HCT116 (cell line): ENCODE measurements around the gene SMYD3. TPM values are rescaled to one million over a fixed set of nuclear protein-coding genes. Genes with fewer than 3 reads are reported as not detected.

ENCODE experiments used
- ATAC-seq: fragments of 200-7000 bp; cut with Tn5 transposase; 2 replicates; pipeline ENCODE4 v1.9.1; 2020; ENCODE audit warnings: mild to moderate bottlenecking, moderate library complexity
- BruUV-seq: library from RNA; stranded (reverse); fragments of 400-500 nt; replicated peaks from 2 replicates; lab custom pipeline; 2021; lab: Mats Ljungman, UMichigan
- CTCF ChIA-PET: fragments of 300-600 bp; sonication (Branson Sonifier 250); formaldehyde crosslinking; loops from one replicate; lab custom pipeline; 2021; ENCODE audit warnings: antibody characterized with exemption; lab: Charles Lee
- POLR2A ChIA-PET: fragments of 300-600, 350-600 bp; sonication (Branson Sonifier 250); formaldehyde crosslinking; loops from one replicate; lab custom pipeline; 2021; ENCODE audit warnings: antibody characterized with exemption; lab: Charles Lee
- RAD21 ChIA-PET, 2 experiments: fragments of 300-600 bp; sonication (Branson Sonifier 250); formaldehyde crosslinking; loops; one replicate each; lab custom pipeline; 2023; ENCODE audit warnings: low total read pairs in 2 of 2; ENCODE audit not compliant: uncharacterized antibody in 2 of 2, unreplicated experiment in 2 of 2, low non-redundant PET in 1 of 2; lab: Charles Lee
- DNase-seq: peaks from one replicate; pipeline ENCODE4 v3.0.0-alpha.2; 2010; ENCODE audit warnings: low read depth, low spot score
- H2AFZ ChIP-seq: fragments of 200-600 bp; shearing (Covaris generic), sonication (generic); 2 replicates; pipeline ENCODE4 v1.6.1; 2017; ENCODE audit warnings: low read depth, mixed run types, mixed read lengths, antibody characterized with exemption, low read length; ENCODE audit not compliant: poor library complexity, severe bottlenecking
- H3K27ac ChIP-seq: 2 replicates; pipeline ENCODE4 v1.5.1; 2012; ENCODE audit warnings: low read depth, low read length
- H3K27me3 ChIP-seq: fragments of 200-600 bp; sonication (generic); 2 replicates; pipeline ENCODE4 v1.6.1; 2016; ENCODE audit warnings: mixed run types, low read length, mixed read lengths; ENCODE audit not compliant: insufficient read depth
- H3K36me3 ChIP-seq, 2 experiments: fragments of 200-500 bp in 1 of 2; fragments of 200-600 bp in 1 of 2; sonication (Bioruptor generic) in 1 of 2; sonication (generic) in 1 of 2; 2 replicates each; pipeline versions ENCODE4 v1.5.1 to v1.6.1; 2014 to 2016; ENCODE audit warnings: low read length in 2 of 2, inconsistent platforms in 1 of 2, mixed read lengths in 1 of 2, mixed run types in 1 of 2; ENCODE audit not compliant: insufficient read depth in 2 of 2, control insufficient read depth in 1 of 2
- H3K4me1 ChIP-seq, 2 experiments: fragments of 200-600 bp in 1 of 2; sonication (generic) in 1 of 2; 2 replicates each; pipeline versions ENCODE4 v1.5.1 to v1.6.1; 2012 to 2017; ENCODE audit warnings: low read length in 2 of 2, inconsistent platforms in 1 of 2, mild to moderate bottlenecking in 1 of 2, mixed read lengths in 1 of 2, mixed run types in 1 of 2, moderate library complexity in 1 of 2; ENCODE audit not compliant: insufficient read depth in 2 of 2, control insufficient read depth in 1 of 2
- H3K4me2 ChIP-seq: fragments of 200-600 bp; sonication (generic); 2 replicates; pipeline ENCODE4 v1.6.1; 2017; ENCODE audit warnings: mixed run types, low read length, mixed read lengths
- H3K4me3 ChIP-seq, 2 experiments: fragments of 200-600 bp in 1 of 2; sonication (generic) in 1 of 2; replicated peaks in 1 of 2; 2 replicates each; pipeline ENCODE4 v1.5.1; 2011 to 2016; ENCODE audit warnings: low read length in 2 of 2, control low read depth in 1 of 2, low read depth in 1 of 2, mild to moderate bottlenecking in 1 of 2, mixed read lengths in 1 of 2, mixed run types in 1 of 2
- H3K79me2 ChIP-seq: fragments of 200-600 bp; sonication (generic); 2 replicates; pipeline ENCODE4 v1.6.1; 2017; ENCODE audit warnings: mild to moderate bottlenecking, mixed run types, low read length, moderate library complexity, mixed read lengths; ENCODE audit not compliant: insufficient read depth
- H3K9ac ChIP-seq: fragments of 200-600 bp; sonication (generic); 2 replicates; pipeline ENCODE4 v1.6.1; 2016; ENCODE audit warnings: low read length, mixed read lengths
- H3K9me2 ChIP-seq: fragments of 200-600 bp; sonication (generic), shearing (Covaris generic); 2 replicates; pipeline ENCODE4 v1.6.1; 2017; ENCODE audit warnings: mixed run types, mild to moderate bottlenecking, moderate library complexity; ENCODE audit not compliant: insufficient read depth
- H3K9me3 ChIP-seq, 2 experiments: fragments of 200-500 bp in 1 of 2; fragments of 200-600 bp in 1 of 2; sonication (Bioruptor generic) in 1 of 2; sonication (generic) in 1 of 2; 2 replicates each; pipeline ENCODE4 v1.6.1; 2014 to 2017; ENCODE audit warnings: low read length in 2 of 2, mixed read lengths in 2 of 2, inconsistent platforms in 1 of 2, low read depth in 1 of 2, mild to moderate bottlenecking in 1 of 2, mixed run types in 1 of 2, moderate library complexity in 1 of 2; ENCODE audit not compliant: control insufficient read depth in 1 of 2, insufficient read depth in 1 of 2
- H4K20me1 ChIP-seq: fragments of 200-600 bp; sonication (generic), shearing (Covaris generic); 2 replicates; pipeline ENCODE4 v1.6.1; 2017; ENCODE audit warnings: mixed run types, mild to moderate bottlenecking, moderate library complexity; ENCODE audit not compliant: insufficient read depth
- CBX3 ChIP-seq: IDR thresholded peaks from 2 replicates; pipeline ENCODE4 v1.6.1; 2012; ENCODE audit warnings: low read depth
- EGR1 ChIP-seq: IDR thresholded peaks from 2 replicates; pipeline ENCODE4 v1.6.1; 2012; ENCODE audit warnings: low read depth
- EZH2 ChIP-seq: fragments of 200-600 bp; sonication (generic); IDR thresholded peaks from 2 replicates; pipeline ENCODE4 v1.6.1; 2017; ENCODE audit warnings: antibody characterized with exemption, mixed run types
- FOSL1 ChIP-seq: IDR thresholded peaks from 2 replicates; pipeline ENCODE4 v1.6.1; 2012; ENCODE audit warnings: low read depth
- JUND ChIP-seq: IDR thresholded peaks from 2 replicates; pipeline ENCODE4 v1.6.1; 2012
- POLR2A ChIP-seq: IDR thresholded peaks from 2 replicates; pipeline ENCODE4 v1.7.0; 2011; ENCODE audit warnings: borderline replicate concordance; ENCODE audit not compliant: insufficient read depth, insufficient read length; ENCODE audit errors: extremely low read depth
- POLR2AphosphoS5 ChIP-seq: IDR thresholded peaks from 2 replicates; pipeline ENCODE4 v1.6.1; 2011; ENCODE audit warnings: mild to moderate bottlenecking, low read depth, low read length, moderate library complexity
- RAD21 ChIP-seq: IDR thresholded peaks from 2 replicates; pipeline ENCODE4 v1.6.1; 2012; ENCODE audit warnings: low read depth, mild to moderate bottlenecking
- SP1 ChIP-seq: IDR thresholded peaks from 2 replicates; pipeline ENCODE4 v1.6.1; 2012; ENCODE audit warnings: low read depth
- SRF ChIP-seq: IDR thresholded peaks from 2 replicates; pipeline ENCODE4 v1.6.1; 2012; ENCODE audit warnings: low read depth
- YY1 ChIP-seq: IDR thresholded peaks from 2 replicates; pipeline ENCODE4 v1.6.1; 2011; ENCODE audit warnings: low read length, low read depth, moderate library complexity, mild to moderate bottlenecking; ENCODE audit not compliant: insufficient replicate concordance; ENCODE audit errors: extremely low read depth
- ZNF274 ChIP-seq: fragments of 200-500 bp; sonication (Bioruptor generic); IDR thresholded peaks from 2 replicates; pipeline ENCODE4 v1.6.1; 2014; ENCODE audit warnings: mild to moderate bottlenecking, low read depth, low read length, inconsistent platforms
- intact Hi-C: fragments of 100-400 bp; cut with micrococcal nuclease; formaldehyde crosslinking; loops from 2 replicates; pipeline ENCODE4 v1.10.0; 2022
- total RNA-seq: library from RNA; stranded (reverse); gene quantifications from one replicate; pipeline ENCODE4 v1.2.1, GENCODE V29; 2021; ENCODE audit not compliant: unreplicated experiment
- TF ChIP-seq, protein P1 (sequence below): IDR thresholded peaks from 2 replicates; pipeline ENCODE4 v1.6.1; 2012
- TF ChIP-seq, protein P2 (sequence below), 3 experiments: fragments of 200-600 bp in 1 of 3; sonication (generic) in 1 of 3; IDR thresholded peaks in 2 of 3; conservative IDR thresholded peaks in 1 of 3; 2 replicates each; pipeline ENCODE4 v1.5.1; 2012 to 2017; ENCODE audit warnings: low read depth in 2 of 3, low read length in 2 of 3, antibody characterized with exemption in 1 of 3, borderline replicate concordance in 1 of 3, control low read depth in 1 of 3, mild to moderate bottlenecking in 1 of 3, mixed read lengths in 1 of 3, mixed run types in 1 of 3, moderate library complexity in 1 of 3; ENCODE audit not compliant: insufficient read depth in 1 of 3
- TF ChIP-seq, protein P3 (sequence below): IDR thresholded peaks from 2 replicates; pipeline ENCODE4 v1.6.1; 2012
- TF ChIP-seq, protein P4 (sequence below): IDR thresholded peaks from 2 replicates; pipeline ENCODE4 v1.6.1; 2012; ENCODE audit warnings: low read depth

SMYD3 gene
- total RNA-seq, 1 experiment from 2014 or later, result 33.6 TPM

DNA sequence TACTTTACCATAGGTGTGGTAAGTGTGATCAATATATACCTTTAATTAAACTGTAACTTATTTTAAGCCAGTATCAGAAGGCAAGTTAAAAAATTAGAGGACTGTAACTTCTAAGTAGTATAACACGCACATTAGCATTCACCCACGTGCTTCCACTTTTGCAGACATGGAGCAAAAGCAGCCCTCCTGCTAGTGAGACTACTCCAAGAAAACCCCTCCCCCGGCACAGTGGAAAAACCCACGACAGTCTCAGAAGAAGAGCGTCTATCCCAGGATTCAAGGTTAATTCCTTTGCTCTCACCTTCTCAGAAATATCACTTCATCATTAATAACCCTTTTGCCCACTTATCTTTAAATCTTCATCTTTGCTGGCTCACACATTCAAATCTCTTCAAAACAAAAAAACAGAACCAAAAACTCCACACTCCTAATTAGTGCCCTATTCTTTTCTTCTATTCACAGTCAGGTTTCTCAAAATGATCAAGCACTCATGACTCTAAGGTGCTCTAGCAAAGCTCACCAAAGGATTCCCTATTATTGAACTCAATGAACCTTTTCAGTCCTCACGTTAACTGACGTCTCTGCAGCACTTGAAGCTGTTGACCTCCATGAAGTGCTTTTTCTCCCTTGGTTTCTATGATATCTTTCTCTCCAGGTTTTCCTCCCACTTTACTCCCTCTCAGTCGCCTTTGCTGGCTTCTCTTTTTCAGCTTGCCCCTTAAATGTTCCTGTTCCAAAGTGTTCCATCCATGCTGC, 213.5 kb downstream of the SMYD3 start:
- Histone ChIP-seq H3K27me3 (no peaks in the 10 kb centered on the region), H4K20me1 (no peaks in the 10 kb centered on the region), H3K4me2 (no peak overlapping the region), H3K4me1 (peaks cover 0 to 6% of the 10 kb centered on the region in 2 experiments; a peak in 1 of 4 replicates), H3K9me3 (no peaks in the 10 kb centered on the region), H3K79me2 (no peaks in the 10 kb centered on the region), H3K4me3 (no peak overlapping the region), H3K36me3 (no peaks in the 10 kb centered on the region), H3K9me2 (no peaks in the 10 kb centered on the region), H3K27ac (no peak overlapping the region), H2AFZ (no peak overlapping the region), H3K9ac (no peak overlapping the region)
- no TSS peak for BruUV-seq
- POLR2A ChIA-PET, result no interaction called here
- no peak for DNase-seq
- RAD21 ChIA-PET, result no interaction called here
- ATAC-seq, result no peak
- intact Hi-C loops, result no loop called here
- TF ChIP-seq EGR1 (no peak), POLR2AphosphoS5 (no peak), SP1 (no peak), FOSL1 (no peak), JUND (no peak), EZH2 (no peak), SRF (no peak), ZNF274 (no peak), RAD21 (no peak), YY1 (no peak), CBX3 (no peak), POLR2A (no peak)
- TF ChIP-seq, protein P1, sequence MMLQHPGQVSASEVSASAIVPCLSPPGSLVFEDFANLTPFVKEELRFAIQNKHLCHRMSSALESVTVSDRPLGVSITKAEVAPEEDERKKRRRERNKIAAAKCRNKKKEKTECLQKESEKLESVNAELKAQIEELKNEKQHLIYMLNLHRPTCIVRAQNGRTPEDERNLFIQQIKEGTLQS, result no peak
- TF ChIP-seq, protein P2, sequence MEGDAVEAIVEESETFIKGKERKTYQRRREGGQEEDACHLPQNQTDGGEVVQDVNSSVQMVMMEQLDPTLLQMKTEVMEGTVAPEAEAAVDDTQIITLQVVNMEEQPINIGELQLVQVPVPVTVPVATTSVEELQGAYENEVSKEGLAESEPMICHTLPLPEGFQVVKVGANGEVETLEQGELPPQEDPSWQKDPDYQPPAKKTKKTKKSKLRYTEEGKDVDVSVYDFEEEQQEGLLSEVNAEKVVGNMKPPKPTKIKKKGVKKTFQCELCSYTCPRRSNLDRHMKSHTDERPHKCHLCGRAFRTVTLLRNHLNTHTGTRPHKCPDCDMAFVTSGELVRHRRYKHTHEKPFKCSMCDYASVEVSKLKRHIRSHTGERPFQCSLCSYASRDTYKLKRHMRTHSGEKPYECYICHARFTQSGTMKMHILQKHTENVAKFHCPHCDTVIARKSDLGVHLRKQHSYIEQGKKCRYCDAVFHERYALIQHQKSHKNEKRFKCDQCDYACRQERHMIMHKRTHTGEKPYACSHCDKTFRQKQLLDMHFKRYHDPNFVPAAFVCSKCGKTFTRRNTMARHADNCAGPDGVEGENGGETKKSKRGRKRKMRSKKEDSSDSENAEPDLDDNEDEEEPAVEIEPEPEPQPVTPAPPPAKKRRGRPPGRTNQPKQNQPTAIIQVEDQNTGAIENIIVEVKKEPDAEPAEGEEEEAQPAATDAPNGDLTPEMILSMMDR (IDR thresholded peaks at IDR 0.05 in 2 of 3, conservative IDR thresholded peaks at IDR 0.05 in 1 of 3; ENCODE audit: borderline replicate concordance in 1 of 3, insufficient read depth in 1 of 3, low read depth in 2 of 3, low read length in 2 of 3), result no peak
- TF ChIP-seq, protein P3, sequence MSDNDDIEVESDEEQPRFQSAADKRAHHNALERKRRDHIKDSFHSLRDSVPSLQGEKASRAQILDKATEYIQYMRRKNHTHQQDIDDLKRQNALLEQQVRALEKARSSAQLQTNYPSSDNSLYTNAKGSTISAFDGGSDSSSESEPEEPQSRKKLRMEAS, result no peak
- TF ChIP-seq, protein P4, sequence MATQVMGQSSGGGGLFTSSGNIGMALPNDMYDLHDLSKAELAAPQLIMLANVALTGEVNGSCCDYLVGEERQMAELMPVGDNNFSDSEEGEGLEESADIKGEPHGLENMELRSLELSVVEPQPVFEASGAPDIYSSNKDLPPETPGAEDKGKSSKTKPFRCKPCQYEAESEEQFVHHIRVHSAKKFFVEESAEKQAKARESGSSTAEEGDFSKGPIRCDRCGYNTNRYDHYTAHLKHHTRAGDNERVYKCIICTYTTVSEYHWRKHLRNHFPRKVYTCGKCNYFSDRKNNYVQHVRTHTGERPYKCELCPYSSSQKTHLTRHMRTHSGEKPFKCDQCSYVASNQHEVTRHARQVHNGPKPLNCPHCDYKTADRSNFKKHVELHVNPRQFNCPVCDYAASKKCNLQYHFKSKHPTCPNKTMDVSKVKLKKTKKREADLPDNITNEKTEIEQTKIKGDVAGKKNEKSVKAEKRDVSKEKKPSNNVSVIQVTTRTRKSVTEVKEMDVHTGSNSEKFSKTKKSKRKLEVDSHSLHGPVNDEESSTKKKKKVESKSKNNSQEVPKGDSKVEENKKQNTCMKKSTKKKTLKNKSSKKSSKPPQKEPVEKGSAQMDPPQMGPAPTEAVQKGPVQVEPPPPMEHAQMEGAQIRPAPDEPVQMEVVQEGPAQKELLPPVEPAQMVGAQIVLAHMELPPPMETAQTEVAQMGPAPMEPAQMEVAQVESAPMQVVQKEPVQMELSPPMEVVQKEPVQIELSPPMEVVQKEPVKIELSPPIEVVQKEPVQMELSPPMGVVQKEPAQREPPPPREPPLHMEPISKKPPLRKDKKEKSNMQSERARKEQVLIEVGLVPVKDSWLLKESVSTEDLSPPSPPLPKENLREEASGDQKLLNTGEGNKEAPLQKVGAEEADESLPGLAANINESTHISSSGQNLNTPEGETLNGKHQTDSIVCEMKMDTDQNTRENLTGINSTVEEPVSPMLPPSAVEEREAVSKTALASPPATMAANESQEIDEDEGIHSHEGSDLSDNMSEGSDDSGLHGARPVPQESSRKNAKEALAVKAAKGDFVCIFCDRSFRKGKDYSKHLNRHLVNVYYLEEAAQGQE, result no peak
- CTCF ChIA-PET, result no interaction called here
